ENCODE data around the gene CCDC38. TPM values are rescaled to one million over a fixed set of nuclear protein-coding genes. Genes with fewer than 3 reads are reported as not detected.

The CCDC38 gene
- total and polyA plus RNA-seq, 4 donors: 0.46 to 1.4 (median 0.93) TPM

DNA sequence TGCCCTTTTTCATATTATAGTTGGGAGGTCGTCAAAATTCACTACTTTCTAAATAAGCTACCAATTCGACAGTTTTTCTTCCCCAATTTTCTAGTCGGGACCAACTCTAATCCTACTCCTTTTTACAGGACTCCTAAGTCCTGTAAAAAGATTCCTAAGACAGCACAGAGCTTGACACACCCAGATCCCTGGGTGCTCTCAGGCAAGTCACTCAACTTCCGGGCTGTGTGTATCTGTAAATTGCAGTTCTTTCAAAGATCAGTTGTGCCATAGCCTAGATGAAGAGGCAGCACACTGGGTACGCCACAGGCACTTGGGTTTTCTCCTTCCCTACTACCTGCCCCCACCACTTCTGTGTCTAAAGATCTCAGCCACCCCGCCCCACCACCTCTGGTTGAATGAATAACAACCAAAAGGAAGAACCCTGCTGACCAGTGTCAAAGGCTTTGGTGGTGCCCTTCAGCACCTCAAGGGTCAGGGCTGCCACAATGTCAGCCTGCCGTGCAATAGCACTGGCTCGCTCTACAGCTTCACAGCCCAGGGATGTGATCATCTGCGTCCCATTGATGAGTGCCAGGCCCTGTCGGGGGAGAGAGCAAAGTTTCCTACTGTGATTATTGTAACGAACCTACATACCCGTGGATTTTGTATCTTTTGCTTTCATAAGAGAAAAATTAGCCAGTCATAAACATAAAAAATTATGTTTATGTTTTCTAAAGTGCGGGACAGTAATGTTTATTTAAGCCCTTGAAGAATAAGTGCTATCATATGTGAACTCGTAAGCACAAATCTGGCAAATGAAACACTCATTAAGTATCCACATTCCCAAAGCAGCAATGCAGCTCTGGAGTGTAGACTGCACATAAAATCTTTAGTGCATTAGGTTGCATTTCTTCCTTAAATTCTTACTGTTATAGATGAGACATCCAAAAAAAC, 44.5 kb upstream of the CCDC38 start:
- WGBS: 84% methylated on average over 14 of the region's 14 CpGs
- Histone ChIP-seq H3K9me3 (ENCODE audit: control insufficient read depth in 4 of 4, low read length in 3 of 4) (no peaks in the 10 kb centered on the region), H3K36me3 (ENCODE audit: control insufficient read depth in 4 of 4, insufficient read depth in 3 of 4, low read depth in 1 of 4, low read length in 3 of 4) (peaks cover 0 to 56% (median 38%) of the 10 kb centered on the region in 4 donors), H3K27me3 (ENCODE audit: control insufficient read depth in 4 of 4, insufficient read depth in 4 of 4, low read length in 3 of 4) (no peaks in the 10 kb centered on the region), H3K4me3 (ENCODE audit: low read depth in 1 of 3, low read length in 3 of 3) (no peak overlapping the region), H3K9ac (ENCODE audit: low read depth in 1 of 2, low read length in 2 of 2) (no peak overlapping the region), H3K4me1 (ENCODE audit: control insufficient read depth in 4 of 4, insufficient read depth in 4 of 4, low read length in 3 of 4) (peaks cover 0 to 12% (median 9%) of the 10 kb centered on the region in 4 donors), H3K27ac (ENCODE audit: low read depth in 1 of 2, low read length in 2 of 2) (no peak overlapping the region)
- no peak for DNase-seq (ENCODE audit: low spot score)
- TF ChIP-seq, protein P1, sequence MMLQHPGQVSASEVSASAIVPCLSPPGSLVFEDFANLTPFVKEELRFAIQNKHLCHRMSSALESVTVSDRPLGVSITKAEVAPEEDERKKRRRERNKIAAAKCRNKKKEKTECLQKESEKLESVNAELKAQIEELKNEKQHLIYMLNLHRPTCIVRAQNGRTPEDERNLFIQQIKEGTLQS (IDR thresholded peaks at IDR 0.05): no peak
- no peak for TF ChIP-seq YY1 (IDR thresholded peaks at IDR 0.05)
- TF ChIP-seq TAF1 (conservative IDR thresholded peaks at IDR 0.05): no peak
- no peak for TF ChIP-seq SP1 (IDR thresholded peaks at IDR 0.05)
- no peak for TF ChIP-seq FOXA2 (IDR thresholded peaks at IDR 0.05)
- TF ChIP-seq, protein P2, sequence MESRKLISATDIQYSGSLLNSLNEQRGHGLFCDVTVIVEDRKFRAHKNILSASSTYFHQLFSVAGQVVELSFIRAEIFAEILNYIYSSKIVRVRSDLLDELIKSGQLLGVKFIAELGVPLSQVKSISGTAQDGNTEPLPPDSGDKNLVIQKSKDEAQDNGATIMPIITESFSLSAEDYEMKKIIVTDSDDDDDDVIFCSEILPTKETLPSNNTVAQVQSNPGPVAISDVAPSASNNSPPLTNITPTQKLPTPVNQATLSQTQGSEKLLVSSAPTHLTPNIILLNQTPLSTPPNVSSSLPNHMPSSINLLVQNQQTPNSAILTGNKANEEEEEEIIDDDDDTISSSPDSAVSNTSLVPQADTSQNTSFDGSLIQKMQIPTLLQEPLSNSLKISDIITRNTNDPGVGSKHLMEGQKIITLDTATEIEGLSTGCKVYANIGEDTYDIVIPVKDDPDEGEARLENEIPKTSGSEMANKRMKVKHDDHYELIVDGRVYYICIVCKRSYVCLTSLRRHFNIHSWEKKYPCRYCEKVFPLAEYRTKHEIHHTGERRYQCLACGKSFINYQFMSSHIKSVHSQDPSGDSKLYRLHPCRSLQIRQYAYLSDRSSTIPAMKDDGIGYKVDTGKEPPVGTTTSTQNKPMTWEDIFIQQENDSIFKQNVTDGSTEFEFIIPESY (IDR thresholded peaks at IDR 0.05): no peak
- TF ChIP-seq, protein P3, sequence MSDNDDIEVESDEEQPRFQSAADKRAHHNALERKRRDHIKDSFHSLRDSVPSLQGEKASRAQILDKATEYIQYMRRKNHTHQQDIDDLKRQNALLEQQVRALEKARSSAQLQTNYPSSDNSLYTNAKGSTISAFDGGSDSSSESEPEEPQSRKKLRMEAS (IDR thresholded peaks at IDR 0.05): no peak

DNA sequence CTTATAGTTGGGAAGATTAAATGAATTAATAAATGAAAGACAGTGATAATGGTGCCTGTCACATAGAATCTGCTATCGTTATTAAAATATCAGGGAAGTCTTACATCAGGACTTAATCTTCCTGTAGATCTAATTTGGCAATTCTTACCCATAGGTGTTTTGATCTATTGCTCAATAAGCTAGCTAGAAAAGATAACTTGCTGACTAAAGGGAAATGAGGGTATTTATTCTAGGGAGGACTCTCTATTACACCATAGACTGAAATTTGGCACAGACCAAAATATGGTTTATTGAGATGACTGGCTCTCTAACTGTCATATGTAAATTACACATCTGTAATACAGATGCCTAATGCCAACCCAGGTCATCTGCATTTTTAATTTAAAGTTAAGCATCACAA, 42.3 kb upstream of the CCDC38 start:
- H3K9ac ChIP-seq (ENCODE audit: low read depth in 1 of 2, low read length in 2 of 2): no peak overlapping the region
- WGBS: 36% methylated on average over 1 of the region's 1 CpG
- H3K27ac ChIP-seq (ENCODE audit: low read depth in 1 of 2, low read length in 2 of 2): peak overlapping the region in 1 of 2 donors; percentile 57
- H3K4me3 ChIP-seq (ENCODE audit: low read depth in 1 of 3, low read length in 3 of 3): no peak overlapping the region
- H3K36me3 ChIP-seq (ENCODE audit: control insufficient read depth in 4 of 4, insufficient read depth in 3 of 4, low read depth in 1 of 4, low read length in 3 of 4): peaks cover 2 to 54% (median 35%) of the 10 kb centered on the region in 4 donors
- H3K9me3 ChIP-seq (ENCODE audit: control insufficient read depth in 4 of 4, low read length in 3 of 4): no peaks in the 10 kb centered on the region
- TF ChIP-seq YY1 (IDR thresholded peaks at IDR 0.05) (peak; percentile 23), RAD21 (IDR thresholded peaks at IDR 0.05) (peak; percentile 7 to 17), HNF4A (conservative IDR thresholded peaks at IDR 0.05) (peak; percentile 48 to 60), RXRA (IDR thresholded peaks at IDR 0.05) (peak; percentile 30 to 76), GABPA (IDR thresholded peaks at IDR 0.05 in 1 of 2, conservative IDR thresholded peaks at IDR 0.05 in 1 of 2) (peak in 1 of 2 donors; percentile 19), FOXA2 (IDR thresholded peaks at IDR 0.05) (peak; percentile 51), SP1 (IDR thresholded peaks at IDR 0.05) (no peak), TAF1 (conservative IDR thresholded peaks at IDR 0.05) (no peak), JUND (IDR thresholded peaks at IDR 0.05) (peak in 1 of 2 donors; percentile 38), FOXA1 (IDR thresholded peaks at IDR 0.05) (no peak)
- TF ChIP-seq, protein P4, sequence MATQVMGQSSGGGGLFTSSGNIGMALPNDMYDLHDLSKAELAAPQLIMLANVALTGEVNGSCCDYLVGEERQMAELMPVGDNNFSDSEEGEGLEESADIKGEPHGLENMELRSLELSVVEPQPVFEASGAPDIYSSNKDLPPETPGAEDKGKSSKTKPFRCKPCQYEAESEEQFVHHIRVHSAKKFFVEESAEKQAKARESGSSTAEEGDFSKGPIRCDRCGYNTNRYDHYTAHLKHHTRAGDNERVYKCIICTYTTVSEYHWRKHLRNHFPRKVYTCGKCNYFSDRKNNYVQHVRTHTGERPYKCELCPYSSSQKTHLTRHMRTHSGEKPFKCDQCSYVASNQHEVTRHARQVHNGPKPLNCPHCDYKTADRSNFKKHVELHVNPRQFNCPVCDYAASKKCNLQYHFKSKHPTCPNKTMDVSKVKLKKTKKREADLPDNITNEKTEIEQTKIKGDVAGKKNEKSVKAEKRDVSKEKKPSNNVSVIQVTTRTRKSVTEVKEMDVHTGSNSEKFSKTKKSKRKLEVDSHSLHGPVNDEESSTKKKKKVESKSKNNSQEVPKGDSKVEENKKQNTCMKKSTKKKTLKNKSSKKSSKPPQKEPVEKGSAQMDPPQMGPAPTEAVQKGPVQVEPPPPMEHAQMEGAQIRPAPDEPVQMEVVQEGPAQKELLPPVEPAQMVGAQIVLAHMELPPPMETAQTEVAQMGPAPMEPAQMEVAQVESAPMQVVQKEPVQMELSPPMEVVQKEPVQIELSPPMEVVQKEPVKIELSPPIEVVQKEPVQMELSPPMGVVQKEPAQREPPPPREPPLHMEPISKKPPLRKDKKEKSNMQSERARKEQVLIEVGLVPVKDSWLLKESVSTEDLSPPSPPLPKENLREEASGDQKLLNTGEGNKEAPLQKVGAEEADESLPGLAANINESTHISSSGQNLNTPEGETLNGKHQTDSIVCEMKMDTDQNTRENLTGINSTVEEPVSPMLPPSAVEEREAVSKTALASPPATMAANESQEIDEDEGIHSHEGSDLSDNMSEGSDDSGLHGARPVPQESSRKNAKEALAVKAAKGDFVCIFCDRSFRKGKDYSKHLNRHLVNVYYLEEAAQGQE (IDR thresholded peaks at IDR 0.05): no peak
- TF ChIP-seq, protein P1 (IDR thresholded peaks at IDR 0.05): peak; percentile 24
- TF ChIP-seq, protein P2 (IDR thresholded peaks at IDR 0.05): peak; percentile 32
- DNase-seq (ENCODE audit: low spot score): no peak
- H3K27me3 ChIP-seq (ENCODE audit: control insufficient read depth in 4 of 4, insufficient read depth in 4 of 4, low read length in 3 of 4): no peaks in the 10 kb centered on the region
- H3K4me1 ChIP-seq (ENCODE audit: control insufficient read depth in 4 of 4, insufficient read depth in 4 of 4, low read length in 3 of 4): peaks cover 0 to 12% (median 9%) of the 10 kb centered on the region in 4 donors
